ENCODE data around the gene PACRGL. TPM values are rescaled to one million over a fixed set of nuclear protein-coding genes. Genes with fewer than 3 reads are reported as not detected.
"Not testable (repeated sequence)": the region's sequence is repeated elsewhere in the genome, so short reads cannot be mapped to it uniquely, and the experiment has no call there.

The PACRGL gene
- total RNA-seq, 2 donors from 2014 or later: 31.7 to 35.0 TPM

- H3K27ac ChIP-seq: no peak overlapping the region
- H3K9me3 ChIP-seq: no peaks in the 10 kb centered on the region
- H3K27me3 ChIP-seq (replicated peaks; ENCODE audit: insufficient read depth): no peaks in the 10 kb centered on the region
- no peaks in the 10 kb centered on the region for H3K4me1 ChIP-seq (replicated peaks)
- H3K4me3 ChIP-seq: no peak overlapping the region
- DNase-seq (ENCODE audit: low spot score): no peak
- 90% methylated on average over 1 of the region's 1 CpG for WGBS
- intact Hi-C loops (cut with DNase I): no loop called here
- H3K36me3 ChIP-seq: no peaks in the 10 kb centered on the region
- TF ChIP-seq POLR2AphosphoS5 (IDR thresholded peaks at IDR 0.05): no peak
- no peak for TF ChIP-seq CTCF (IDR thresholded peaks at IDR 0.05)
- no peak for TF ChIP-seq POLR2A (IDR thresholded peaks at IDR 0.05)
Measured at GRCh38 chr4:20735931-20736330, 35.7 kb downstream of the PACRGL start.

- WGBS: 96% methylated on average over 4 of the region's 4 CpGs
- H3K4me1 ChIP-seq (replicated peaks); DNase-seq (ENCODE audit: low spot score); intact Hi-C loops (cut with DNase I); H3K27me3 ChIP-seq (replicated peaks; ENCODE audit: insufficient read depth); H3K27ac ChIP-seq; H3K4me3 ChIP-seq; H3K36me3 ChIP-seq; H3K9me3 ChIP-seq: not testable (repeated sequence)
Measured at GRCh38 chr4:20746000-20746399, 45.7 kb downstream of the PACRGL start.

GRCh38 chr4:20752641-20753040 lies 52.4 kb downstream of the PACRGL start:
- Histone ChIP-seq H3K9me3 (no peaks in the 10 kb centered on the region), H3K27ac (no peak overlapping the region), H3K4me3 (no peak overlapping the region), H3K36me3 (no peaks in the 10 kb centered on the region), H3K27me3 (replicated peaks; ENCODE audit: insufficient read depth) (no peaks in the 10 kb centered on the region), H3K4me1 (replicated peaks) (no peaks in the 10 kb centered on the region)
- intact Hi-C loops (cut with DNase I): no loop called here
- WGBS: 94% methylated on average over 3 of the region's 3 CpGs
- TF ChIP-seq POLR2AphosphoS5 (IDR thresholded peaks at IDR 0.05) (no peak), CTCF (IDR thresholded peaks at IDR 0.05) (no peak), POLR2A (IDR thresholded peaks at IDR 0.05) (no peak)
- DNase-seq (ENCODE audit: low spot score): no peak

- DNase-seq (ENCODE audit: low spot score): no peak
- TF ChIP-seq POLR2AphosphoS5 (IDR thresholded peaks at IDR 0.05) (no peak), CTCF (IDR thresholded peaks at IDR 0.05) (no peak), POLR2A (IDR thresholded peaks at IDR 0.05) (no peak)
- Histone ChIP-seq H3K4me1 (replicated peaks) (no peaks in the 10 kb centered on the region), H3K27ac (no peak overlapping the region), H3K36me3 (no peaks in the 10 kb centered on the region), H3K4me3 (no peak overlapping the region), H3K9me3 (no peaks in the 10 kb centered on the region), H3K27me3 (replicated peaks; ENCODE audit: insufficient read depth) (no peaks in the 10 kb centered on the region)
- WGBS: 43% methylated on average over 1 of the region's 1 CpG
- intact Hi-C loops (cut with DNase I): no loop called here
Measured at GRCh38 chr4:20754036-20754435, 53.8 kb downstream of the PACRGL start.

GRCh38 chr4:20760053-20760452 lies 59.8 kb downstream of the PACRGL start:
- no peak for DNase-seq (ENCODE audit: low spot score)
- Histone ChIP-seq H3K4me1 (replicated peaks) (no peaks in the 10 kb centered on the region), H3K27me3 (replicated peaks; ENCODE audit: insufficient read depth) (no peaks in the 10 kb centered on the region), H3K36me3 (no peaks in the 10 kb centered on the region), H3K4me3 (no peak overlapping the region), H3K9me3 (no peaks in the 10 kb centered on the region), H3K27ac (no peak overlapping the region)
- TF ChIP-seq POLR2A (IDR thresholded peaks at IDR 0.05): no peak
- no peak for TF ChIP-seq POLR2AphosphoS5 (IDR thresholded peaks at IDR 0.05)
- no peak for TF ChIP-seq CTCF (IDR thresholded peaks at IDR 0.05)
- WGBS: 81% methylated on average over 2 of the region's 2 CpGs
- intact Hi-C loops (cut with DNase I): no loop called here
